Stimulated activated CD4-positive, alpha-beta T cell treated with anti-CD3 and anti-CD28 coated beads, Interleukin-15, amount 100 ng/mL, for 24 hours (primary cell): ENCODE measurements around the gene C1orf74.

Source experiments
- DNase-seq: peaks from one replicate; pipeline ENCODE4 v3.0.0-alpha.2; 2020

Gene C1orf74

DNA sequence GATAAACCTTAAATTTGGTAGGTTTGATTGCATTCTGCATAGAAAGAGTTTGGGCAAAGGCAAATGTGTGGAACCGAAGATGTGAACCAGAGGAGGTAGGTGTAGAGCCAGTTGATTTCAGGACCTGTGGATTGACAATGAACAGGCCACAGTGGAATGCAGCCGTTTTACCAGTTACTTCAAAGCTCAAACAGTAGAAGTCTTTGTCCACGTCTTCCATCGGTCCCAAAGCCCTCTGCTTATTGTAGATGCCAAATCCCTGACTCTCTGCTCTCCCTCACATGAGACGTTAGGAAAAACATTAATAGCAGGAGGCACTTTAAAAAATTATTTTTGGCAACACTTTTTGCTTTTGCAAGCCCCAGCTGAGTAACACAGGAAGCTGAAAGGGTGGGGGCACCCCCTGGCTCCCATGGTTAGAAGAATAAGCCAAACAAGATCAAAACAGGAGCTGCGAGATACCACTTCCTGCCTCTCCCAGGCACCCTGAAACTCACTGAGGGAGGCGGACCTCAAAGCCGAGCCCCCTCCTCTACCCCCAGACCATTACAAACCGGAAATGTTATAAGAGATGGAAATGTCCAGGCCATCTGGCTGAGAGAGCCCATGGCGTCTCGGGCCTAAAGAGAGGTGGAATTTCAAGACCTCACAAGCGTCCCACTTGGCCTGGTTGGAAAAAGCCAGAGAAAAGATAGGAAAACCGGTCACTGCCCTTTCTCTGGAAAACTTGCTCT, 15.0 kb downstream of the C1orf74 start:
- DNase-seq, result peak; percentile 86

DNA sequence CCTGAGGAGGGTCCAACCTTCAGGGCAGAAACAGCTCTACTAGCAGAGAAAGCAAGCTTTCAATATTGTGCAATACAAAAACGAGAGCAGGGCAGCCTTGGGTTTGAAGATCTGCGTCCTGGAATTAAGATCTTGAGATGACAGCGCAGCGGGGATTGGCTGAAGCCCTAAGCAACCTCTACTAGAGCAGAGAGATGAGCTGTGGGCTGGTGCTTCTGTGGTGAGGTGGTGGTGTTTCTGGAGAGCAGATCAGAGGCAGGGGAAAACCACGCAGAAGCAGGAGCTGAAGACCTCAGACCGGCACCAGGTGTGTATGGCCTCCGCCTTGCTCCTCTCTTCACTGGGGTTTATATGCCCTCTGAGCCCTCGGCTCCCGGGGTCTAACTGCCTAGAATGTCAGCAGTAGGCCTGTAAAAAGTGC, 16.0 kb downstream of the C1orf74 start:
- peak; percentile 91 for DNase-seq

DNA sequence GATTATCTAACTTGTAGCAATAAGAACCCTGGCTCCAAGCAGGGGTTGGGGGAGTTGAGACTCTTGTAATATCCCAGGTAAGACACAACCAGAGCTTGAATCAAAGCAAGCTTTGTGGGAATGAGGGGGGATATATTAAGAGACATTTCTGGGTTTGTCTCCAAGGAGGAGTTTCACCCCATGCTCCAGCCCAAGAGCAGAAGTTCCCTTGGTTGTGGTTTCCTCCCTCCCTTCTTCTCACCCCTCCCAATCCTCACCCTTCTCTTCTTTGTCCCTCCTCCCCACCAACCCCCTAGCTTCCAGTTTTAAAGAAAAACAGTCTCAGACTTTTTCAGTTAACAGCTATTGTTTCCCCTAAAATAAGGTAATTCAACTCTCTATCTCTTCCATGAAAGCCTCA, 16.7 kb downstream of the C1orf74 start:
- no peak for DNase-seq

DNA sequence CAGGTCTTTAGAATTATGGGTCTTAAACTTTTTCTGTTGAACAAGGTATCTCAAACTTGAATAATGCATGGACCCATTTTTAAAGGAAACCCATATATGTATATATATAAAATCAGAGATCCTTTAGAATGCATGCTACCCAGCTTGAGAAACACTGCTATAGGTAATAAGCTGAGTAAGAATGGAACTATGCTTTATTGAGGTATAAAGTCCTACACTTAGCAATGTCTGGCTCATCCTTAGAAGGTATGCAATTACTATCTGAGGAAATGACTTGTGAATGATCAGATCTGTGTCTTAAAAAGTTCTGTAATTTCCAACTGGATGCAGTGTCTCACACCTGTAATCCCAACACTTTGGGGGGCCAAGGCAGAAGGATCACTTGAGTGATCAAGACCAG, 17.3 kb downstream of the C1orf74 start:
- DNase-seq, result no peak

DNA sequence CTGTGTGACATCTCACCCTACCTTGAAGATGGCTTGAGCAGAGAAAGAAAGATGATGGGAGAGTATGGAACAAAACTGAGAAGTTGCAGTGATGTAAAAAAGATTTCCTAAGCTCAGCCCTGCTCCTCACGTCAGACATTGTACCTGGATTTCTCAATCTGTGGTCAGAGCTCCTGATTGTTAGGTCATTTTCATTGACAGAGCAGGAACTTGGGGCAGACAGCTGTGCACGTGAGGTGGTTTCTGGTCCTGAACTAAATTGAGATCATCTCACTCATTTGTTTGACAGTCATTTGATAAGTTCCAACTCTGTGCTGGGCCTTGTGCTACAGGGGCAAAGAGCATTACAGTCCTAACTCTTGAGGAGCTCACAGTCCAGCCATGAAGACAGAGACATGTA, 18.3 kb downstream of the C1orf74 start:
- DNase-seq, result no peak

DNA sequence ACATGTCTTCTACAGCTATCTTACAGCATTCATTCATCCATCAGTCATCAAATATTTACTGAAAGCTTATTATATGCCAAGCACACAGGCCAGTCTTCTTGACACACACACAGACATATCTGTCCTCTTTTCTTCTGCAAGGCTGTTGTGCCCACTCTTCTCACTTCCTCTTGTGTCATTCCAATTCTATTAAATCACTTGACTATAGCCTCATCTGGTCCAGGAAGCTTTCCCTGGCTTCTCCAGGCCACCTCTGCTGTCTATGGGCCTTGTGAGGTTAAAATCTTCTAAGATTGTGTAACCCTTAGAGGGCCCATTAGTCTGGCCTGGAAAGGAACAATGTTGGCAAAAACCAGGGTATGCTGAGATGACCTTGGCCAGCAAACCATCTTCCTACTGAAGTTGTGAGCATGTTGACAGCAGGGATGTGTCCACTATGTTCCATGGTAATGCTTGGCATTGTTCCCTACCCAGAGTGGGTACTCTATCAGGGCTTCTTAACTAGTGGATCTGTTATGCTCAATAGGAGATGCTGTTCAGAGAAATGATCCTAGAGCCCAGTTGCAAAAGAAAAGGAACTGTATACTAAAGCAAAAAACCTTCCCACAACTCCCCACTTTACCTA, 23.2 kb downstream of the C1orf74 start:
- DNase-seq, result no peak

DNA sequence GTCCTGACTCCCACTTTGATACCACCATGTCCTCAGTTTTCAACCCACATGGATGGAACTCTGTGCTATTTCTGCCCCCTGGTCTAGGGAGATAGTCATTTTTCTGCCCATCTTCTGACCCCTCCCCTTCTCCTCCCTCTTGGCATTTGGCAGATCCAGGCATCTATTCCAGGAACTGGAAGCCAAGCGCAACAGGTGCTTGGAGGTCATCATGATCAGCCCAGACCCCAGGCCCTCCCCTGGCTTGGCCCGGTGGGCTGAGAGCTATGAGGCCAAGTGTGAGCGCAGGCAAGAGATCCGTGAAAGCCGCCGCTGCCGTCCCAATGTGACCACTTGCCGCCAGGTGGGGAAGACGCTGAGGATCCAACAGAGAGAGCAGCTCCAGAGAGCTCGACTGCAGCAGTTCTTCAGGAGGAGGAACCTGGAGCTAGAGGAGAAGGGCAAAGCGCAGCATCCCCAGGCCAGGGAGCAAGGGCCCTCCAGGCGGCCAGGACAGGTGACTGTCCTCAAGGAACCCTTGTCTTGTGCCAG, 24.5 kb downstream of the C1orf74 start:
- DNase-seq, result no peak

DNA sequence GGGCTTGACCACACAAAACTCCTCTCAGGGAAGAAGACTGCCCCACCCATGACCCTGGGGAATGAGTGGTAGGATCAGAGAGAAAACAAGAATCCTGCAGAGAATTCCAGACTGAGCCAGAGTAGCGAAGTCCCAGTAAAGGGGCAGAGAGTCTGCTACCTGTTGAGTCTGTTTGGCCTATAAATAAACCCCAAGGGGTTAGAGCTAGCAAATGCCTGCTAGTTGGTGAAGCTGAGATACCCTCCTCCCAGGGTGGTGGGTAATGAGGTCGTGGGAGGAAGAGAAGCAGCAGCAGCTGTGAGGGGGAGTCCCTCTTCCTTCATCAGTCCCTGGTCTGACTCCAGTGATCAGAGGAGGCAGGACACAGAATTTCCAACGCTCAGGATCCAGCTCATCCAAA, 26.0 kb downstream of the C1orf74 start:
- no peak for DNase-seq

DNA sequence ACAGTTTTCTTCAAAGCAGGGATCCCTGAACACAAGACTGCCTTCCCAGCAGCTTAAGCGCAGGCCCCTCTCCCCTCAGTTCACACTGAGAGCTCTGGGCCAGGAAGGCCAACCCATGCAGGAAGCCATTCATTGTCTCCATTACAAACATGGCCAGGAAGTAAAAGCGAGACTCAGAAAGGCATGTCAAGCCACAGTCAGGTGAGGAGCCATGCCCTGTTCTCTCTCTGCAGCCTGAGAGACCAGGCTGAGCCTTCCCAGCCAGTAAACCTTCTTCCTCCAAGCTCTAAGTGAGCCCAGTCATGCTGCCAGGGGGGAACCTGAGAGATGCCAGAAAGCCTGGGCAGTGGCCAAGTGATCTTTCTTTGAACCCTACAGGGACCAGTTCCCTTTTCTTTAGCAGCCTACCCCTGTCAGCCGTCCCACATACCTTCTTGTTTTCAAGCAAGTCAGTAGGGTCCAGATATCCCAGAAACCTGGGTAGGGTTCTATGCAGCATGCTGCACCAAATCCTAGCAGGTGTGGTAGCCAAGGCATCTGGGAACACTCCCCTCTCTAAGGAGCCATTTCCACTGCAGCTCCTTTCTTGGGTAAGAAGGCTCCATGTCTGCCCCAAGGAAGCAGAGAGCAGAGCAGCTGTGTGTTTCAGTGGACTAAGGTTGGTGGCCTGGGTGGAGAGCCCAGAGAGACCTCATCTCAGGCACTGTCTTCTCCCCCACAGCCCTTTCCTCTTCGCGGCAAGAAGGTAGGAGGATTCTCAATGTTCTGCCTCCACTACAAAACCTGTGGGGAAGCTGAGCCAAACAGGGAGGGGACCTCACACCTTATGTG, 27.5 kb downstream of the C1orf74 start:
- DNase-seq, result peak; percentile 49

DNA sequence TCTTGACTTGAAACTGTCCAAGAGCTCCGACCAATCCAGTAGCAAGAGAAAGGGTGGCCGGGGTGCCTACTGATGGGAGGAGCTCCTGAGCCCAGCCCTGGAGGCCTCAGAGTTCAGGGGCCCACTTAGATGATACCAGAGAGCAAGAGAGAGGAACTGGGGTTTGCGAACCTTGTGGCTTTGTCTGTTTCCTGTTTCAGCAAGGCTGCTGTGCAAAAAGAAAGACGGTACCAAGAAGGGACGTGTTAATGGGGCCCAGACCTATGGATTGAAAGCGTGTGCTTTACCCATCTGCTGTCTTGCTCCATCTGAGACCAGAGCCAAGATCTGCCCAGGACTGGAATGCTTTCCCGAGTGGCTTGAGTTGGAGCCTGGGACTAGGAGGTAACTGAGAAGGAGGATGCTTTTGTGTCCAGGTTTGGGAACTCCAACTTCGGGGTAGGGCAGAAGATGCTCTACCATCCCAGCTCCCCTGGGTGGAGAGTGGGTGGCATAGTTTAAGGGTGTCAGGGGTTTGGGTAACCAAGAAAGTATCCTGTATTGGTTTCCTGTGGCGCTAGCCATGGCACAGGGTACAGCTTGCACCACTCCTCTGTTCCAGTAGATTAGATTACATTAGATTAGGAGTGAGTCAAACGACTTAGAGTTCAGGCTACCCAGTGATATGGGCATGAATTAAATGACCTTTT, 28.3 kb downstream of the C1orf74 start, which contains the start of gene TRAF3IP3:
TSS of gene TRAF3IP3 (plus strand) at position 128 of the 689 bp plus-strand sequence. CDS start 3,987 bp downstream, outside the sequence.
- peak; percentile 88 for DNase-seq

DNA sequence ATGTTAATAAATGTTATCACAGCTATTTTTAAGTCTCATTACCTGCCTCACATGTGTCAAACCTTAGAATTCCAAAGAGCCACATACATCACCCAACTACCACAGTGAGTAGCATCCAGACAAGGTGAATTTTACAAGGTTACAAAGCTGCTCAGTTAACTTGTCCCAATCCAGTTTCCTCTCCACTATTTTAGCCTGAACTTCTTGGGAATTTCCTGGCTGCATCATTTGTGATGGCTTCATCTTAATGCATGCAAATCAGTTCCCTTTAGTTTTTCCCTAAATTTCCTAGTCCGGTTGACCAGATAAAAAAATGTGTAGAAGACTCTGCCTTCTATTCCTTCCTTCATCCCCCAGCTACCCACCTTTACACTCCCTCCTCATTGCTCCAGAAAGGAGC, 29.1 kb downstream of the C1orf74 start:
- DNase-seq, result no peak

DNA sequence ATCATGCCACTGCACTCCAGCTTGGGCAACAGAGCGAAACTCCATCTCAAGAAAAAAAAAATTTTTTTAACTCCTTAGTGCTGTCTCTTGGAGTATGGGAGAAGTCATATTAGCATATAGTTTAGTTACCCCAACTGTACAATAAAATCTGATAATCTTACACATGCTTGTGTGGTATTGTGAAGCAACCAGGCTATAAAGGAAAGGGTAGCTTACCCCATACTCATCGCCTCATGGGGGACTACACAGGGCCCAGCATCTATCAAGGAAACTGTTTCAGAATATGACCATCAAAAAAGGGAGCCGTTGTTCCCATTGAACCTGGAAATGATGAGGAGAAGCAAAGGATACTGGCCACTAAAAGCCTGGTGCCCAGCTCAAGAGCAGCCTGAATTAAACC, 31.5 kb downstream of the C1orf74 start:
- no peak for DNase-seq

DNA sequence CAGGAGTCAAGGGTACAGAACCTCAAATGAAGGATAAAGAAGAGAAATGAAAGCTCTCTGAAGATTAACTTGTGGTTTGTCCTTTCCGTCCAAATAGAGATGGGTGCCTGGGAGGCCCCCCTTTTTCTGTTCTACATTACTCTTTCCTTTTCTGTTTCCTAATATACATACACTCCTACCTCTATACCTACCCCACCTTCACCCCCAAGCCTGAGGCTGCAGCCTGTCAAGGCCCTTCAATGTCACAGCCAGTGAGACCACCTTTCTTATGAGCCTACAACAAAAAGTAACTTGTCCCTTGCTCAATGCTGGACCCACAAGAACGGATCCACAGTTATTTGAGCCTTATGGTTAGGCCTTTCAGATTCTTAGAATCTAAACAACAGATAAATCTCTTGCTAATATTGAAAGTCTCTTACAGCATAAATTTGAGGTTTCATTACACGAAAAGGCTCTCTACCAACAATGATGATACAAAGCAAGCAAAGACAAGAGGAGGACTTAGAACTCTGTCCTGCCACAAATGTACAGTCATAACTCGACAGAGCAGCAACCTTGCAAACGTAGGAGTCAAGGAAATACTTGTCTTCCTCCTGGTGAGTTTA, 32.6 kb downstream of the C1orf74 start:
- DNase-seq, result peak; percentile 52

DNA sequence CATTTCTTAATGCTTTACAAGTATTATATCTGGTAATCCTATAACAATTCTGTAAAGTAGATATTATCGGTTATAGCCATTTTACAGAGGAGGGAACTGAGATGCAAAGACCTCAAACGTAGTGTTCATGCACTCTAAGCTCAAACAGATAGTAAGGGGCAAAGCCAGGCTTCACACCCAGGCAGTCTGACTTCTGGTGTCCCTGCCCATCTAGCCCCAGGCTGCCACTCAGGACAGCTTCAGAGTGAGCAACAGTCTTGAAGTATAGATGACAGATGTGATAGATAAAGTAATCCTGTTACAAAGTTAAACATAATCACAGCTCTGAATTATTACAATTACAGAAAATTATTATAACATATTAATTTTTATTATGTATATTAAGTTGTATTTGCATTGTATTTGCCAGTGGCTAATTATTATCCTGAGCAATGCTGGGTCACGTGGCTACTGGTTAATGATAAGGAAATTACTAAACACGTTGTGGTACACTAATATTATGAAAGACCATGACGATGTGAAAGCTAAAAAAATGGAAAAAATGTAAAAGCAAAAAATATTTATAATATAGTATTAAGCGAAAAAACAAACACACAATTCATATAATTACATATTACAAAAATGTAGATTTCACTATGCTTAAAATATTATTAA, 34.6 kb downstream of the C1orf74 start:
- no peak for DNase-seq

DNA sequence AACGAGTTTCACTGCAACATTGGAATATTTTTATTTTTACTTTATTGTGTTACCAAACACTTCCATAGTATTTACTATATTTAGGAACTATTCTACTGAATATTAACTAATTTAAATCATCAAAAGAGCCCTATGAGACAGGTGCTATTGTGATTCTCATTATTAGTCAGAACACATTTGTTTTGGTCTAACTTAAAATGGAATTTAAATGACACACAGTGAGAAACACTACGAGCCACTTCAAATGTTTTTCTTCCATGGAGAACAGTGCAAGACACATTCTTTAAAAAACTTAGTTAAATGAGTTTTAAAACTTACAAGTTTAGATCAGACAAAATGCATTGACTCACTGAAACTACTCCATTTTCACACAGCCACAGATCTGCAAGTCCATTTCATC, 35.2 kb downstream of the C1orf74 start:
- DNase-seq, result no peak

DNA sequence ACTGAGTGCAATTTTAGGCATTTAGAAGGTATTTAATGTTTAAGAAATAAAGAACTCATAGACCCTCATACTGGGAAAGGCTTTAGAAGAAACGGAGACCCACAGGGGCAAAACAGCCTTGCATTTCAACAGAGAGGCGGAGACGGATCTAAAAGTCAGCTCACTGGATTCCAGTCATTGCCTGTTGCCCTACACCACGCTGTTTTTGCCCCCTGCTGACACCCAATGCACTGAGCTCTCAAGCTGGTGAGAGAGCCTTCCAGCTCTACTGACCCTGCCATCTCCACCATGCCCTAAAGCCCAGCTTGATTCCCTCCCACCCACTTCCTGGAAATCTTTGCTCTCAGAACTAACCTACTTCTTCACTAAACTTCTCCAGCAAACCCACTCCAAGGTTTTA, 35.7 kb downstream of the C1orf74 start:
- DNase-seq, result no peak

DNA sequence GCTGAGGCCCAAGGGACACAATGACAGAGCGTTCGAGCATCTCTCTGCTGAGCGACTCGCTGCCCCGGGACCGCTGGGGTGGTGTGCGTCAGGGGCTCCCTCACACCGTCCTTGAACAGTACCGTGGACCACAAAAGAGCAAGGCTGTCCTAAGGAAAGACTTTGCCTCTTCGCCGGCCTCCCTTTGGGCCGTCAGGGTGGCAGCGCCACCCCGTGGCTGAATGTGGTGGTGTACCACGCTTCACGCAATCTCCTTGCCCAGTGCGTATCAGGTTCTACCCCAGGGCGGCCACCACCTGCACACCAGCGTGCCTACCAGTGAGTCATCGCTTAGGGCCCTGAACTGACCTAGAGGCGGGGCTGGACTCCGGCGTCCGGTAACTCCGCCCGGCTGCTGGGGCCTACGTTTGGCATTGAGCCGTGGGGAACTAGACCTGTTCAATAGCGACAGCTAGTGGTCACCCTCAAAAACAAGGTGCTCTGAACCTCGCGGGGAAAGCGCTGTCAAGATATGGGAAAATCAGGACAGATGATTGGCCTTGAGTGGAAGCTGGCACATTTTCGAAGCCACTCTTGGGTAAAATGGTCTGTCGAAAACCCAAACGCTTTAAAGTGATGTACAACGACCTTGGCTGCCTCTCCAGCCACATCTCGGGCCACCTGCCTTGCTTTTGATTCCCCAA, 36.6 kb downstream of the C1orf74 start:
- peak; percentile 93 for DNase-seq

DNA sequence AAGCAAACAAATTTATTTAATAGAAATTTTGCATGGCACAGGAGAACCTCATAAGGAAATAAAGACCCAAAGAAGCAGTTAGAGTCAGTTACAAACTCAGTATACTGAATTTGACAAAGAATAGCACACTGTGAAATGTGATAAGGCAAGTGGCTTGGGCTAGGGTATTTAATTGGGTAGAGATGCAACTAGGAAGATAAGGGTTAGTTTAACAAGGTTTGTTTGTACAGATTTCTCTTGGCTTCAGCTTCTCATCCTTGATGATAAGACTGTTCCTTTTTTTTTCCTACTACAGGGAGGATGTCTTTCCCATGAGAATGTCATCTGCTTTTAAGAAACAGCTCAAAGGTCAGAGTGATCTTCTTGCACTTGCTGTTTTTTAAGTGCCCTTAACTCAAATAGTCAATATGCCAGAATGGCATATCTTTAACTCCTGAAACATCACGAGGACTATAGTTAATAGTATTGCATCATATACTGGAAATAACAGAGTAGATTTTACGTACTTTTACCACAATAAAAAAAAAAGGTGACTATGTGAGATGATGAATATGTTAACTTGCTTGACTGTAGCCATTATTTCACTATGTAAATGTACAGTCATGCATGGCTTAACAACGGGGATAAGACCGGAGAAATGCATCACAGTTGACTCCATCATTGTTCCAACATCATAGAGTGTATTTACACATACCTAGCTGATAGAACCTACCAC, 37.8 kb downstream of the C1orf74 start:
- no peak for DNase-seq

DNA sequence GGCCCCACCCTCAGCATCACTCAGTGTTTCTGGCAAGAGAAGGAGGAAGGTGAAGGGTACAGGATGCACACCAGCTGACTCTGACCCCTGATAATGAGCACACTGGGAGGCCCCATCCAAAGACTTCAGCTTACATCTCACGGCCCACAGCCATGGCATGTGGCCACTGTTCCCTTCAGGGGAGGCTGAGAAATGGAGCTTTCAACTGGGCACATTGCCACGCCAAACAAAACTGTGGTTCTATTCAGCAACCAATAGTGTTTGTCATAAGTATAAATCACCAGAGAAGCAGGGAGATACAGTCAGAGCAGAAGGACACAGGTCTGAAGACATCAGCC, 41.2 kb downstream of the C1orf74 start:
- DNase-seq, result no peak

DNA sequence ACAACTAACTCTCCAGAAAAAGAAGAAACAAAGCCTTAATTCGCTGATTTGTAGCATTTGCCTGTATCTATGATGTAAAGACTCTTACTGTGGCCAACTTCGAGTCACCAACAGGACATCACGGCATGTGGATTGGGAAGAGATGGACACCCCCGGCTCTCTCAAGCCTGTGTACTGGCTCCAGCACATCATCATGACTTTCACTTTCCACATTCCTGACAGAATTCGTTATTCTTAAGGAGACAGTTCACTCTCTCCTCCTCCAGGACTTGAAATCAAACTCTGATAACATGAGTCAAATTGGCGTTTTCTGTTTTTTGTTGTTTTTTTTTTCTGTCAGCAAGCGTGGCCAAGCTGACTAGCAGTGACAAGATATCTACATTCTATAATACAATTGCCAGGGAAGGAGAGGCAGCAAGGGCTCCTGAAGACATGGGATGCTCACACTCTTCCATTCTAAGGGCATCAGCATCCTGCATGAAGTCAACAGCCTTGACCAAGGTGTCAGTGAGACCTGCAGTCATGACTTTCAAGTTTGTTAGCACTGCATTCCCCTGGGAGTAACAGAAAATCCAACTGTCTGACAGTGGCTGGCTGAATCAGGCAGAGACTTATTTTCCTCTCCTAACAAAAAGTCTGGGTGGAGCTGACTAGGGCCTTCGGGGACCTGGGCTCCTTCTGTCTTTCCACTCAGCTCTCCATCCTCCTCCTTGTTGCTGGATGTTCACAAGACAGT, 41.8 kb downstream of the C1orf74 start:
- DNase-seq, result no peak
